Measurements from ENCODE around the gene ZC3H10. TPM values are rescaled to one million over a fixed set of nuclear protein-coding genes. Genes with fewer than 3 reads are reported as not detected.

The ZC3H10 gene
- total RNA-seq, 6 donors from 2014 or later, result 2.1 to 22.0 (median 6.4) TPM

DNA sequence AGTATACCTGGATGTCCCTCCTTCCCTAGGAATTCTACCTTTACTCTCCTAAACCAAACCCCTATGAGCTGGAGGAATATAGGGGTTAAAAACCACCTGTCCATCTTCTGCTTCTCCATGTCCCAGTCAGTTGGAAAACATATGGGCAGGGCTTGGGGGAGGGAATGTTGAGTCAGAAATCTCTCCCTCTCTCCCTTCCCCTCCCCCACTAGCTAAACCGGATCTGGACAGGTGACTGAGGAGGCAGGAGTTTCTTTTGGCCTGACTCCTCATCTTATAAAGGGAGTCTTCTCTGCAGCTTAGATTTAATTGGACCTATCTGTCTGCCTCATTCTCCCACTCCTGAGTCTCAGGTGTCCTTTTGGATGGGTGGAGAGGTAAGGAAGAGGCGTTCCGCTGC, 32.0 kb upstream of the ZC3H10 start:
- ATAC-seq (ENCODE audit: low FRiP score in 2 of 2) (no peak), DNase-seq (peak in 1 of 2 donors; percentile 79)
- H3K27me3 ChIP-seq, result no peaks in the 10 kb centered on the region
- peak overlapping the region; percentile 12 to 72 (median 40) for H3K27ac ChIP-seq
- WGBS, 2 donors, result 68 to 74% methylated on average over 3 of the region's 3 CpGs
- no peaks in the 10 kb centered on the region for H3K9me3 ChIP-seq
- TF ChIP-seq, protein P1, sequence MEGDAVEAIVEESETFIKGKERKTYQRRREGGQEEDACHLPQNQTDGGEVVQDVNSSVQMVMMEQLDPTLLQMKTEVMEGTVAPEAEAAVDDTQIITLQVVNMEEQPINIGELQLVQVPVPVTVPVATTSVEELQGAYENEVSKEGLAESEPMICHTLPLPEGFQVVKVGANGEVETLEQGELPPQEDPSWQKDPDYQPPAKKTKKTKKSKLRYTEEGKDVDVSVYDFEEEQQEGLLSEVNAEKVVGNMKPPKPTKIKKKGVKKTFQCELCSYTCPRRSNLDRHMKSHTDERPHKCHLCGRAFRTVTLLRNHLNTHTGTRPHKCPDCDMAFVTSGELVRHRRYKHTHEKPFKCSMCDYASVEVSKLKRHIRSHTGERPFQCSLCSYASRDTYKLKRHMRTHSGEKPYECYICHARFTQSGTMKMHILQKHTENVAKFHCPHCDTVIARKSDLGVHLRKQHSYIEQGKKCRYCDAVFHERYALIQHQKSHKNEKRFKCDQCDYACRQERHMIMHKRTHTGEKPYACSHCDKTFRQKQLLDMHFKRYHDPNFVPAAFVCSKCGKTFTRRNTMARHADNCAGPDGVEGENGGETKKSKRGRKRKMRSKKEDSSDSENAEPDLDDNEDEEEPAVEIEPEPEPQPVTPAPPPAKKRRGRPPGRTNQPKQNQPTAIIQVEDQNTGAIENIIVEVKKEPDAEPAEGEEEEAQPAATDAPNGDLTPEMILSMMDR (IDR thresholded peaks at IDR 0.05), result no peak
- no peak for TF ChIP-seq POLR2AphosphoS5 (IDR thresholded peaks at IDR 0.05)
- TF ChIP-seq POLR2A (IDR thresholded peaks at IDR 0.05), result no peak
- TF ChIP-seq EP300 (IDR thresholded peaks at IDR 0.05), result no peak
- H3K4me3 ChIP-seq, result no peak overlapping the region
- H3K4me1 ChIP-seq, result peaks cover 0 to 20% (median 14%) of the 10 kb centered on the region in 4 donors
- H3K36me3 ChIP-seq, result peaks cover 0 to 8% (median 5%) of the 10 kb centered on the region in 4 donors

DNA sequence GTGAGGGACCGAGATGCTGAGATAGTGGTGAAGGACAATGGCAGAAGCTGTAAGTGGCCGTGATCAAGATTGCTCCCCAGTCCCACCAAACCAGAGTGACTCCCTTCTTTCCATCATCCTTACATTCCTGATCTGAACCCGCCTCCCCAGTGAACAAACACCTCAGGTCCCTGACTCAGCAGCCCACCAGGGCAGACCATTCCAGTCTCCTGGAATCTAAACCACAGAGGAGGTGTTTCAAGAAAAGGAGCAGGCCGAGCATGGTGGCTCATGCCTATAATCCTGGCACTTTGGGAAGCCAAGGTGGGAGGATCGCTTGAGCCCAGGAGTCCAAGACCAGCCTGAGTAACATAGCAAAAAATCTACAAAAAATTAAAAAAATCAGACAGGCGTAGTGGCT, 31.5 kb upstream of the ZC3H10 start:
- no peaks in the 10 kb centered on the region for H3K9me3 ChIP-seq
- H3K27me3 ChIP-seq, result no peaks in the 10 kb centered on the region
- peak overlapping the region; percentile 12 to 72 (median 40) for H3K27ac ChIP-seq
- WGBS, 2 donors, result 85 to 87% methylated on average over 6 of the region's 6 CpGs
- H3K4me3 ChIP-seq, result no peak overlapping the region
- no peak for DNase-seq
- peaks cover 0 to 8% (median 5%) of the 10 kb centered on the region in 4 donors for H3K36me3 ChIP-seq
- ATAC-seq (ENCODE audit: low FRiP score in 2 of 2), result no peak
- no peak for TF ChIP-seq POLR2A (IDR thresholded peaks at IDR 0.05)
- TF ChIP-seq EP300 (IDR thresholded peaks at IDR 0.05), result no peak
- no peak for TF ChIP-seq POLR2AphosphoS5 (IDR thresholded peaks at IDR 0.05)
- TF ChIP-seq, protein P1 (IDR thresholded peaks at IDR 0.05), result no peak
- peaks cover 0 to 20% (median 14%) of the 10 kb centered on the region in 4 donors for H3K4me1 ChIP-seq

DNA sequence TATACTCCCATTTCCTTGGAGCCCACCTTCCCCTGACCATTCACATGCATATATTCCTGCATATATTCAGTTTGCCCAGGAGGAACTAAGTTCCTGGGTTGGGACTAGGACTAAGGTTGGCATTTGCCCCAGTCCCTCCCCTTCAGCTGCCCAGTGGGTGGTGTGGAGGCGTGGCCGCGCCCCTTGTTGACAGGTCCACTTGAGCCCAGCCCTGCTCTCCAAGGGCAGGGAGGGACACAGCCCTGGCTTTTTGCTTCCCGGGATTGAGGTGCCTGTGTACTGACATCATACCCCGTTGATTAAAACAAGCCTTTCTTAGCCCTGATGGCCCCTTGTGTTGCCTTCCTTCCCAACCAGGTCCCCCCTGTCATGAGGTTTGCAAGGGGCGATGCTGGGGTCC, 30.8 kb upstream of the ZC3H10 start:
- peak in 1 of 2 donors; percentile 48 for TF ChIP-seq POLR2AphosphoS5 (IDR thresholded peaks at IDR 0.05)
- TF ChIP-seq, protein P1 (IDR thresholded peaks at IDR 0.05), result no peak
- no peak for TF ChIP-seq POLR2A (IDR thresholded peaks at IDR 0.05)
- Histone ChIP-seq H3K27ac (peak overlapping the region; percentile 21 to 78 (median 72)), H3K4me3 (no peak overlapping the region), H3K27me3 (no peaks in the 10 kb centered on the region), H3K4me1 (peaks cover 0 to 17% (median 14%) of the 10 kb centered on the region in 4 donors), H3K9me3 (no peaks in the 10 kb centered on the region), H3K36me3 (peaks cover 0 to 8% (median 5%) of the 10 kb centered on the region in 4 donors)
- peak; percentile 84 to 94 for ATAC-seq (ENCODE audit: low FRiP score in 2 of 2)
- DNase-seq, result peak; percentile 93 to 96
- WGBS, 2 donors, result 56 to 75% methylated on average over 6 of the region's 6 CpGs

DNA sequence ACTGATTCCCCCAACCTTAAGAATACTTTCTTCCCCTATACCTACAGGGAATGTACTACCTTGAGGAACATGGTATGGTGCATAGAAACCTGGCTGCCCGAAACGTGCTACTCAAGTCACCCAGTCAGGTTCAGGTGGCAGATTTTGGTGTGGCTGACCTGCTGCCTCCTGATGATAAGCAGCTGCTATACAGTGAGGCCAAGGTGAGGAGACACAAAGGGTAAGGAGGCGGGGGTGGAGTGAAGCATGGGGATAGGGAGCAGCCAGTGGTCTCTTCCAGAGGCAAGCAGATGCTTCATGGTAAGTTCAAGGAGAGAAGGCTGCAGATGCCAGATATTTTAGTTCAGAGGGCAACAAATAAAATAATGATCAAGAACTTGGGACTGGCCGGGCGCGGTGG, 20.3 kb upstream of the ZC3H10 start:
- Histone ChIP-seq H3K4me3 (no peak overlapping the region), H3K9me3 (no peaks in the 10 kb centered on the region), H3K36me3 (peaks cover 0 to 19% (median 9%) of the 10 kb centered on the region in 4 donors), H3K27me3 (no peaks in the 10 kb centered on the region), H3K4me1 (no peaks in the 10 kb centered on the region), H3K27ac (no peak overlapping the region)
- no peak for TF ChIP-seq POLR2A (IDR thresholded peaks at IDR 0.05)
- no peak for TF ChIP-seq EP300 (IDR thresholded peaks at IDR 0.05)
- TF ChIP-seq, protein P1 (IDR thresholded peaks at IDR 0.05), result no peak
- no peak for TF ChIP-seq POLR2AphosphoS5 (IDR thresholded peaks at IDR 0.05)
- WGBS, 2 donors, result 91 to 96% methylated on average over 6 of the region's 6 CpGs
- ATAC-seq (ENCODE audit: low FRiP score in 2 of 2), result no peak
- no peak for DNase-seq

DNA sequence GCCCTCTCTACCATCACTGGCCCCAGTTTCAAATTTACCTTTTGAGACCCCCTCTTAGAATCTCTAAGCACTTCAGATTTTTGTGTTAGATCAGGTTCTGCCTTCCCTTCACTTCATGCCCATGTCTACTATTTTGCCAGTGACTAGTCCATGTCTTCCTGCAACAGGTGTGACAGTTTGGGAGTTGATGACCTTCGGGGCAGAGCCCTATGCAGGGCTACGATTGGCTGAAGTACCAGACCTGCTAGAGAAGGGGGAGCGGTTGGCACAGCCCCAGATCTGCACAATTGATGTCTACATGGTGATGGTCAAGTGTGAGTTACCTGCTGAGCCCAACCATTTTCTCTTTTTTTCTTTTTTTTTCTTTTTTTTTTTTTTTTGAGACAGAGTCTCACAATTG, 19.5 kb upstream of the ZC3H10 start:
- 79 to 97% methylated on average over 3 of the region's 3 CpGs for WGBS, 2 donors
- H3K36me3 ChIP-seq, result peaks cover 0 to 14% (median 6%) of the 10 kb centered on the region in 4 donors

More for the DNA sequence above, 19.5 kb upstream of the ZC3H10 start:
- Histone ChIP-seq H3K27me3 (no peaks in the 10 kb centered on the region), H3K9me3 (no peaks in the 10 kb centered on the region), H3K4me1 (peaks cover 3 to 6% (median 5%) of the 10 kb centered on the region in 4 donors), H3K27ac (no peak overlapping the region), H3K4me3 (no peak overlapping the region)
- no peak for DNase-seq
- TF ChIP-seq, protein P1 (IDR thresholded peaks at IDR 0.05), result no peak
- TF ChIP-seq POLR2A (IDR thresholded peaks at IDR 0.05) (no peak), EP300 (IDR thresholded peaks at IDR 0.05) (no peak), POLR2AphosphoS5 (IDR thresholded peaks at IDR 0.05) (no peak)
- no peak for ATAC-seq (ENCODE audit: low FRiP score in 2 of 2)

All from upper lobe of left lung (tissue), 6 donors.